H1 (cell line): ENCODE measurements around the gene B3GALT5. TPM values are rescaled to one million over a fixed set of nuclear protein-coding genes. Genes with fewer than 3 reads are reported as not detected.

ENCODE experiments used
- CTCF ChIA-PET: fragments of 300-600 bp; sonication (Branson Sonifier 250); formaldehyde crosslinking; loops from one replicate; lab custom pipeline; 2021; ENCODE audit not compliant: partially characterized antibody; lab: Charles Lee
- POLR2A ChIA-PET: fragments of 300-600 bp; sonication (Branson Sonifier 250); formaldehyde crosslinking; loops from one replicate; lab custom pipeline; 2021; ENCODE audit warnings: inconsistent platforms; ENCODE audit not compliant: partially characterized antibody; lab: Charles Lee
- DNase-seq, 2 experiments: peaks; one replicate each; pipeline versions ENCODE4 v3.0.0 to v3.0.0-alpha.2; 2010 to 2022; ENCODE audit warnings: low spot score in 2 of 2, low read depth in 1 of 2, mixed read lengths in 1 of 2
- FAIRE-seq: peaks from 2 replicates; lab custom pipeline; 2011; peaks lifted over from hg19 to GRCh38; lab: Jason Lieb, UNC
- H2AFZ ChIP-seq: 2 replicates; pipeline ENCODE4 v1.8.1; 2012; ENCODE audit warnings: low read length, inconsistent platforms
- H2AK5ac ChIP-seq: 2 replicates; pipeline ENCODE4 v1.6.1; 2013; ENCODE audit warnings: low read depth, low read length
- H2BK120ac ChIP-seq: replicated peaks from 2 replicates; pipeline ENCODE3; 2013; ENCODE audit warnings: low read depth, low read length, inconsistent platforms
- H2BK12ac ChIP-seq: 2 replicates; pipeline ENCODE4 v1.6.1; 2013; ENCODE audit warnings: low read depth, low read length
- H2BK15ac ChIP-seq: 2 replicates; pipeline ENCODE4 v1.6.1; 2013; ENCODE audit warnings: low read length
- H2BK20ac ChIP-seq: 2 replicates; pipeline ENCODE4 v1.6.1; 2013; ENCODE audit warnings: low read length
- H2BK5ac ChIP-seq: 2 replicates; pipeline ENCODE4 v1.6.1; 2013; ENCODE audit warnings: low read depth, low read length
- H3K14ac ChIP-seq: 2 replicates; pipeline ENCODE4 v1.6.1; 2013; ENCODE audit warnings: inconsistent platforms; ENCODE audit not compliant: insufficient read length
- H3K18ac ChIP-seq: 2 replicates; pipeline ENCODE4 v1.6.1; 2013; ENCODE audit warnings: low read length; ENCODE audit errors: extremely low read depth
- H3K23ac ChIP-seq: 2 replicates; pipeline ENCODE4 v1.6.1; 2013; ENCODE audit warnings: inconsistent platforms; ENCODE audit not compliant: insufficient read length
- H3K23me2 ChIP-seq: 2 replicates; pipeline ENCODE4 v1.6.1; 2013; ENCODE audit warnings: low read depth, low read length
- H3K27ac ChIP-seq: 2 replicates; pipeline ENCODE4 v1.6.1; 2011; ENCODE audit warnings: low read depth, low read length, inconsistent platforms
- H3K27me3 ChIP-seq, 4 experiments: replicated peaks in 1 of 4; 1 replicate in 1 of 4; 2 replicates in 3 of 4; pipeline versions ENCODE4 v1.6.1 to v1.8.1; 2011 to 2013; ENCODE audit warnings: low read length in 3 of 4, mild to moderate bottlenecking in 3 of 4, inconsistent platforms in 2 of 4, mixed read lengths in 2 of 4, moderate library complexity in 1 of 4; ENCODE audit not compliant: control insufficient read depth in 3 of 4, insufficient read depth in 3 of 4; ENCODE audit errors: extremely low read depth in 1 of 4
- H3K36me3 ChIP-seq, 4 experiments: 2 replicates each; pipeline versions ENCODE4 v1.6.1 to v1.8.1; 2011 to 2013; ENCODE audit warnings: mild to moderate bottlenecking in 4 of 4, low read length in 3 of 4, moderate library complexity in 2 of 4, control low read depth in 1 of 4, inconsistent platforms in 1 of 4; ENCODE audit not compliant: insufficient read depth in 4 of 4, control insufficient read depth in 2 of 4
- H3K4ac ChIP-seq: replicated peaks from 2 replicates; pipeline ENCODE3; 2013; ENCODE audit warnings: low read length, low read depth, mixed read lengths, inconsistent platforms; ENCODE audit not compliant: insufficient read length
- H3K4me1 ChIP-seq, 4 experiments: replicated peaks in 1 of 4; 1 replicate in 1 of 4; 2 replicates in 3 of 4; pipeline versions ENCODE4 v1.6.1 to v1.8.1; 2011 to 2013; ENCODE audit warnings: low read length in 3 of 4, inconsistent platforms in 2 of 4, mixed read lengths in 1 of 4; ENCODE audit not compliant: insufficient read depth in 4 of 4, control insufficient read depth in 3 of 4
- H3K4me2 ChIP-seq, 2 experiments: 2 replicates each; pipeline versions ENCODE4 v1.6.1 to v1.8.1; 2011 to 2013; ENCODE audit warnings: low read depth in 2 of 2, low read length in 2 of 2, control low read depth in 1 of 2, inconsistent platforms in 1 of 2, mild to moderate bottlenecking in 1 of 2; ENCODE audit not compliant: insufficient read depth in 1 of 2
- H3K4me3 ChIP-seq, 4 experiments: fragments of 200-600, 300-600 bp in 1 of 4; sonication (generic), shearing (Covaris generic), sonication (Bioruptor Twin) in 1 of 4; 2 replicates each; pipeline versions ENCODE4 v1.5.1 to v1.8.1; 2011 to 2016; ENCODE audit warnings: low read length in 4 of 4, low read depth in 3 of 4, control low read depth in 2 of 4, inconsistent platforms in 2 of 4, mild to moderate bottlenecking in 2 of 4, mixed read lengths in 1 of 4, moderate library complexity in 1 of 4; ENCODE audit not compliant: insufficient read depth in 2 of 4; ENCODE audit errors: extremely low read depth in 1 of 4
- H3K56ac ChIP-seq: replicated peaks from 2 replicates; pipeline ENCODE3; 2013; ENCODE audit warnings: low read depth, mild to moderate bottlenecking, mixed read lengths, low read length, inconsistent platforms; ENCODE audit not compliant: insufficient read length
- H3K79me1 ChIP-seq: 2 replicates; pipeline ENCODE4 v1.6.1; 2013; ENCODE audit warnings: low read depth, low read length, control low read depth
- H3K79me2 ChIP-seq, 2 experiments: 2 replicates each; pipeline versions ENCODE4 v1.6.1 to v1.8.1; 2012 to 2013; ENCODE audit warnings: low read length in 2 of 2, mild to moderate bottlenecking in 2 of 2, inconsistent platforms in 1 of 2; ENCODE audit not compliant: insufficient read depth in 2 of 2, control insufficient read depth in 1 of 2
- H3K9ac ChIP-seq, 4 experiments: replicated peaks in 1 of 4; 1 replicate in 1 of 4; 2 replicates in 3 of 4; pipeline versions ENCODE4 v1.6.1 to v1.8.1; 2011 to 2013; ENCODE audit warnings: low read depth in 3 of 4, low read length in 3 of 4, control low read depth in 2 of 4, mild to moderate bottlenecking in 2 of 4, moderate library complexity in 2 of 4, inconsistent platforms in 1 of 4; ENCODE audit errors: extremely low read depth in 1 of 4
- H3K9me3 ChIP-seq, 2 experiments: 2 replicates each; pipeline versions ENCODE4 v1.6.1 to v1.8.1; 2012 to 2013; ENCODE audit warnings: mild to moderate bottlenecking in 2 of 2, moderate library complexity in 2 of 2, control low read depth in 1 of 2, inconsistent platforms in 1 of 2, low read depth in 1 of 2, low read length in 1 of 2, mixed read lengths in 1 of 2; ENCODE audit not compliant: insufficient read depth in 2 of 2
- H4K20me1 ChIP-seq, 2 experiments: replicated peaks in 1 of 2; 2 replicates each; pipeline versions ENCODE3 to v1.8.1; 2011 to 2013; ENCODE audit warnings: inconsistent platforms in 2 of 2, low read length in 2 of 2, mild to moderate bottlenecking in 1 of 2; ENCODE audit not compliant: insufficient read depth in 2 of 2, control insufficient read depth in 1 of 2
- H4K5ac ChIP-seq: 2 replicates; pipeline ENCODE4 v1.6.1; 2013; ENCODE audit warnings: low read length, low read depth, mixed read lengths, inconsistent platforms; ENCODE audit not compliant: insufficient read length
- H4K8ac ChIP-seq: 2 replicates; pipeline ENCODE4 v1.8.0; 2013; ENCODE audit warnings: mild to moderate bottlenecking, moderate library complexity, low read length, inconsistent platforms; ENCODE audit not compliant: insufficient read depth; ENCODE audit errors: extremely low read depth
- H4K91ac ChIP-seq: replicated peaks from 2 replicates; pipeline ENCODE3; 2013; ENCODE audit warnings: low read length, mixed read lengths, inconsistent platforms; ENCODE audit not compliant: insufficient read length
- CBX5 ChIP-seq: fragments of 300-800, 300-1000 bp; sonication (generic); IDR thresholded peaks from 2 replicates; pipeline ENCODE4 v1.7.1; 2016; ENCODE audit warnings: antibody characterized with exemption, low read length, low read depth
- CEBPB ChIP-seq: IDR thresholded peaks from 2 replicates; pipeline ENCODE4 v1.6.1; 2012; ENCODE audit warnings: low read depth, low read length
- JUN ChIP-seq: IDR thresholded peaks from 2 replicates; pipeline ENCODE4 v1.6.1; 2011; ENCODE audit warnings: low read depth, mild to moderate bottlenecking, improper control_type of control experiment, low read length
- JUND ChIP-seq: IDR thresholded peaks from 2 replicates; pipeline ENCODE4 v1.6.1; 2011; ENCODE audit warnings: mild to moderate bottlenecking, improper control_type of control experiment, low read length
- POLR2A ChIP-seq, 2 experiments: IDR thresholded peaks; 1 replicate in 1 of 2; 2 replicates in 1 of 2; pipeline ENCODE4 v1.6.1; 2011; ENCODE audit warnings: low read depth in 2 of 2, low read length in 2 of 2, mild to moderate bottlenecking in 2 of 2; ENCODE audit errors: control extremely low read depth in 1 of 2
- POLR2AphosphoS5 ChIP-seq: IDR thresholded peaks from 2 replicates; pipeline ENCODE4 v1.6.1; 2011; ENCODE audit warnings: low read depth, low read length
- TAF1 ChIP-seq: IDR thresholded peaks from 2 replicates; pipeline ENCODE4 v1.6.1; 2011; ENCODE audit warnings: mild to moderate bottlenecking, low read depth, low read length
- TEAD4 ChIP-seq: IDR thresholded peaks from 2 replicates; pipeline ENCODE4 v1.6.1; 2012; ENCODE audit warnings: low read depth, low read length, inconsistent platforms, mixed read lengths
- WGBS, 2 experiments: shearing (Covaris generic) in 1 of 2; methylation state at CpG; one replicate each; pipeline versions ENCODE4 v1.1.6 to v1.1.7; 2013 to 2015; ENCODE audit warnings: low lambda C conversion rate in 2 of 2, mixed read lengths in 2 of 2, inconsistent platforms in 1 of 2, low coverage in 1 of 2, missing lambda C conversion rate in 1 of 2; ENCODE audit not compliant: insufficient replicate concordance in 2 of 2, insufficient coverage in 1 of 2, insufficient read length in 1 of 2; ENCODE audit errors: extremely low coverage in 1 of 2, missing lambda C conversion rate in 1 of 2; 5-methylcytosine and 5-hydroxymethylcytosine counted together
- polyA plus RNA-seq, 7 experiments: library from polyadenylated mRNA; depleted of rRNA in 3 of 7; stranded (reverse) in 5 of 7; unstranded in 2 of 7; fragments of >200 nt in 5 of 7; fragments of 200-250 nt in 2 of 7; gene quantifications; 1 replicate in 5 of 7; 2 replicates in 1 of 7; 4 replicates in 1 of 7; pipeline versions ENCODE4 v1.2.1 to v1.2.3, GENCODE V29; 2011 to 2013; ENCODE audit warnings: missing spikeins in 2 of 7, mixed read lengths in 2 of 7
- total RNA-seq: library from RNA; stranded (reverse); fragmentation: NEBNext Ultra II Directional; extraction: Animal tissue kit (Norgen Biotek cat#: 25700); gene quantifications from 2 replicates; pipeline ENCODE4 v1.2.1, GENCODE V29; 2021
- TF ChIP-seq, protein P1 (sequence below): IDR thresholded peaks from 2 replicates; pipeline ENCODE4 v1.6.1; 2012; ENCODE audit warnings: inconsistent platforms
- TF ChIP-seq, protein P2 (sequence below): IDR thresholded peaks from 2 replicates; pipeline ENCODE4 v1.6.1; 2012; ENCODE audit warnings: inconsistent platforms
- TF ChIP-seq, protein P3 (sequence below): IDR thresholded peaks from 2 replicates; pipeline ENCODE4 v1.6.1; 2012; ENCODE audit warnings: low read length, inconsistent platforms

Gene B3GALT5
- total and polyA plus RNA-seq, 2 of the 8 experiments (the other 6 are each of a cell fraction or from before 2014, with no cell fraction given): 11.9 to 25.1 TPM

DNA sequence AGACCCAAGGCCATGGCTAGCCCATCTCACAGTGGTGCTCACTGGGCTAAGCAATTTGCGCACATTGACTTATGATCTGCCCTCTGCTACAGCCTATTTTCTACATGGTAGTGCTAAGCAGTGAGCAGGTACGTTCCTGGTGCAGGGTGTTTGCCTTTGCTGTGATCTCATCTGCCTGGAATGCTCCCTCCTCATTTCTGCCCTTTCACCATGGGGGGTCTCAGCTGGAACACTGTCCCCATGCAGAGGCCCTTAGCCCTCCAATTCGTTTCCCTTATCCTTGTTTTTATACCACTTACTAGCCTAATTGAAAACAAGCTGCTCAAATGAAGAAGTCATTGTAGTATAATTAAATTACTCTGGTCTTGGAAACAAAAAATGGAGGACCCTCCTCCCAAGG is 2.0 kb upstream of the B3GALT5 start:
- no peak overlapping the region for H2BK120ac ChIP-seq
- H4K20me1 ChIP-seq: no peaks in the 10 kb centered on the region
- no peak overlapping the region for H3K23ac ChIP-seq
- peaks cover 17% of the 10 kb centered on the region for H3K23me2 ChIP-seq
- no peak overlapping the region for H2BK15ac ChIP-seq
- H3K79me2 ChIP-seq: peaks cover 13 to 53% of the 10 kb centered on the region in 2 experiments
- H3K4ac ChIP-seq: peak overlapping the region; percentile 48
- peak overlapping the region; percentile 12 for H4K91ac ChIP-seq
- peaks cover 4% of the 10 kb centered on the region; the same call in 1 of the 2 replicates for H3K79me1 ChIP-seq
- H3K18ac ChIP-seq: peak overlapping the region; percentile 65
- H3K9ac ChIP-seq: no peak overlapping the region; a peak in 1 of 7 replicates
- no peak overlapping the region for H2AK5ac ChIP-seq
- ChIA-PET POLR2A (interaction anchor here (1.1 to 16.0 kb wide), 10 partner anchors 9 to 74 kb away, joined by 3 to 222 read pairs (median 6); no protein-coding TSS in a partner anchor), CTCF (interaction anchor here (0.6 to 1.6 kb wide), 7 partner anchors 20 to 155 kb away, joined by 3 to 5 read pairs (median 3); no protein-coding TSS in a partner anchor)
- FAIRE-seq (peak; percentile 89), DNase-seq (peak; percentile 63 to 77)
- no peak overlapping the region for H4K8ac ChIP-seq
- H3K56ac ChIP-seq: no peak overlapping the region
- peak overlapping the region; percentile 88; the same call in 1 of the 2 replicates for H2BK20ac ChIP-seq
- no peak overlapping the region for H2AFZ ChIP-seq
- H2BK12ac ChIP-seq: peak overlapping the region; percentile 82
- H3K4me2 ChIP-seq: peak overlapping the region; percentile 84 to 88
- H3K36me3 ChIP-seq: peaks cover 2 to 37% (median 17%) of the 10 kb centered on the region in 4 experiments; a peak in 6 of 8 replicates
- no peaks in the 10 kb centered on the region for H3K9me3 ChIP-seq
- H3K27me3 ChIP-seq: no peaks in the 10 kb centered on the region
- peak overlapping the region; percentile 29; the same call in 1 of the 2 replicates for H2BK5ac ChIP-seq
- no peak overlapping the region for H3K14ac ChIP-seq
- H3K27ac ChIP-seq: no peak overlapping the region
- peak overlapping the region; percentile 58 to 90 (median 70); a peak in 5 of 8 replicates for H3K4me3 ChIP-seq
- 46% methylated on average over 3 of the region's 3 CpGs; no CpG with 5 or more reads in 1 of the 2 experiments for WGBS, 2 experiments
- peaks cover 10 to 28% (median 16%) of the 10 kb centered on the region in 4 experiments for H3K4me1 ChIP-seq
- H4K5ac ChIP-seq: peak overlapping the region; percentile 18
- TF ChIP-seq JUN (peak; percentile 98), TEAD4 (peak; percentile 96), POLR2A (IDR thresholded peaks at IDR 0.05; ENCODE audit: control extremely low read depth in 1 of 2, low read depth in 2 of 2, low read length in 2 of 2) (peak in 1 of 2 experiments; percentile 30; a peak in 1 of 3 replicates), CBX5 (no peak), TAF1 (0 out of 2 replicates have a peak, but pooled peaks have one; percentile 3), POLR2AphosphoS5 (peak; percentile 55; the same call in 1 of the 2 replicates), JUND (peak; percentile 98), CEBPB (no peak)
- TF ChIP-seq, protein P1, sequence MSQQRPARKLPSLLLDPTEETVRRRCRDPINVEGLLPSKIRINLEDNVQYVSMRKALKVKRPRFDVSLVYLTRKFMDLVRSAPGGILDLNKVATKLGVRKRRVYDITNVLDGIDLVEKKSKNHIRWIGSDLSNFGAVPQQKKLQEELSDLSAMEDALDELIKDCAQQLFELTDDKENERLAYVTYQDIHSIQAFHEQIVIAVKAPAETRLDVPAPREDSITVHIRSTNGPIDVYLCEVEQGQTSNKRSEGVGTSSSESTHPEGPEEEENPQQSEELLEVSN: peak; percentile 6; the same call in 1 of the 2 replicates
- TF ChIP-seq, protein P2, sequence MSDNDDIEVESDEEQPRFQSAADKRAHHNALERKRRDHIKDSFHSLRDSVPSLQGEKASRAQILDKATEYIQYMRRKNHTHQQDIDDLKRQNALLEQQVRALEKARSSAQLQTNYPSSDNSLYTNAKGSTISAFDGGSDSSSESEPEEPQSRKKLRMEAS: 0 out of 2 replicates have a peak, but pooled peaks have one; percentile 35
- TF ChIP-seq, protein P3, sequence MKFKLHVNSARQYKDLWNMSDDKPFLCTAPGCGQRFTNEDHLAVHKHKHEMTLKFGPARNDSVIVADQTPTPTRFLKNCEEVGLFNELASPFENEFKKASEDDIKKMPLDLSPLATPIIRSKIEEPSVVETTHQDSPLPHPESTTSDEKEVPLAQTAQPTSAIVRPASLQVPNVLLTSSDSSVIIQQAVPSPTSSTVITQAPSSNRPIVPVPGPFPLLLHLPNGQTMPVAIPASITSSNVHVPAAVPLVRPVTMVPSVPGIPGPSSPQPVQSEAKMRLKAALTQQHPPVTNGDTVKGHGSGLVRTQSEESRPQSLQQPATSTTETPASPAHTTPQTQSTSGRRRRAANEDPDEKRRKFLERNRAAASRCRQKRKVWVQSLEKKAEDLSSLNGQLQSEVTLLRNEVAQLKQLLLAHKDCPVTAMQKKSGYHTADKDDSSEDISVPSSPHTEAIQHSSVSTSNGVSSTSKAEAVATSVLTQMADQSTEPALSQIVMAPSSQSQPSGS: peak; percentile 95
